BJ (cell line): ENCODE data around the gene KLHL42. TPM values are rescaled to one million over a fixed set of nuclear protein-coding genes. Genes with fewer than 3 reads are reported as not detected.

Experiments used
- CTCF ChIA-PET: fragments of 350-600 bp; formaldehyde crosslinking; extraction: SDS; loops from one replicate; lab custom pipeline; 2021; ENCODE audit warnings: antibody characterized with exemption, inconsistent platforms; lab: Yijun Ruan, JAX
- POLR2A ChIA-PET: fragments of 300-600 bp; sonication (Branson Sonifier 250); formaldehyde crosslinking; extraction: SDS; loops from one replicate; lab custom pipeline; 2021; ENCODE audit warnings: antibody characterized with exemption; lab: Charles Lee
- DNase-seq: peaks from one replicate; pipeline ENCODE4 v3.0.0-alpha.2; 2011; ENCODE audit warnings: low read depth
- H3K27me3 ChIP-seq: 2 replicates; pipeline ENCODE4 v1.6.0; 2011; ENCODE audit warnings: low read length; ENCODE audit not compliant: control insufficient read depth, insufficient read depth
- H3K36me3 ChIP-seq: 2 replicates; pipeline ENCODE4 v1.5.1; 2011; ENCODE audit warnings: low read length; ENCODE audit not compliant: control insufficient read depth, insufficient read depth
- H3K4me3 ChIP-seq: 2 replicates; pipeline ENCODE4 v1.5.1; 2011; ENCODE audit warnings: low read depth, mild to moderate bottlenecking, control low read depth, low read length
- CTCF ChIP-seq: IDR thresholded peaks from 2 replicates; pipeline ENCODE4 v1.5.1; 2011; ENCODE audit warnings: low read depth, mild to moderate bottlenecking, control low read depth, inconsistent platforms, low read length, moderate library complexity; ENCODE audit not compliant: insufficient read depth
- polyA plus RNA-seq: library from polyadenylated mRNA; depleted of rRNA; stranded (reverse); fragments of >200 nt; gene quantifications from 2 replicates; pipeline ENCODE4 v1.2.3, GENCODE V29; 2011

The KLHL42 gene
- polyA plus RNA-seq, 1 experiment, result 23.6 TPM

GRCh38 chr12:27781680-27782079 is 1.6 kb downstream of the KLHL42 start:
- POLR2A ChIA-PET, result no interaction called here
- Histone ChIP-seq H3K27me3 (no peaks in the 10 kb centered on the region), H3K4me3 (peak overlapping the region; percentile 2; the same call in 1 of the 2 replicates), H3K36me3 (no peaks in the 10 kb centered on the region)
- no peak for TF ChIP-seq CTCF
- CTCF ChIA-PET, result no interaction called here
- DNase-seq, result no peak

GRCh38 chr12:27782481-27782880 is 2.4 kb downstream of the KLHL42 start:
- Histone ChIP-seq H3K27me3 (no peaks in the 10 kb centered on the region), H3K4me3 (no peak overlapping the region), H3K36me3 (no peaks in the 10 kb centered on the region)
- DNase-seq, result no peak
- ChIA-PET CTCF (no interaction called here), POLR2A (no interaction called here)
- no peak for TF ChIP-seq CTCF

- no peak for DNase-seq
- POLR2A ChIA-PET, result no interaction called here
- H3K4me3 ChIP-seq, result no peak overlapping the region
- no peak for TF ChIP-seq CTCF
- H3K27me3 ChIP-seq, result no peaks in the 10 kb centered on the region
- CTCF ChIA-PET, result interaction anchor here (0.7 kb wide), 1 partner anchor 155 kb away, joined by 3 read pairs; no protein-coding TSS in a partner anchor
- H3K36me3 ChIP-seq, result no peaks in the 10 kb centered on the region
Observed at GRCh38 chr12:27785882-27786570, 6.0 kb downstream of the KLHL42 start.

GRCh38 chr12:27787559-27787958 is 7.5 kb downstream of the KLHL42 start:
- TF ChIP-seq CTCF, result no peak
- no peak for DNase-seq
- Histone ChIP-seq H3K4me3 (no peak overlapping the region), H3K27me3 (no peaks in the 10 kb centered on the region), H3K36me3 (no peaks in the 10 kb centered on the region)
- POLR2A ChIA-PET, result no interaction called here
- CTCF ChIA-PET, result interaction anchor here (0.6 kb wide), 1 partner anchor 107 kb away, joined by 4 read pairs; no protein-coding TSS in a partner anchor

GRCh38 chr12:27790179-27790578 is 10.1 kb downstream of the KLHL42 start:
- H3K4me3 ChIP-seq, result no peak overlapping the region
- no peaks in the 10 kb centered on the region for H3K27me3 ChIP-seq
- ChIA-PET CTCF (no interaction called here), POLR2A (no interaction called here)
- no peak for TF ChIP-seq CTCF
- DNase-seq, result no peak
- H3K36me3 ChIP-seq, result peaks cover 1% of the 10 kb centered on the region; the same call in 1 of the 2 replicates
